GM18508 (cell line): ENCODE measurements around the gene GRIP2.

Experiments
- ATAC-seq: cut with Tn5 transposase; IDR thresholded peaks from one replicate; pipeline ENCODE4 v1.9.1; 2021; ENCODE audit warnings: moderate number of reproducible peaks; ENCODE audit not compliant: insufficient read depth, unreplicated experiment

GRIP2 gene

DNA sequence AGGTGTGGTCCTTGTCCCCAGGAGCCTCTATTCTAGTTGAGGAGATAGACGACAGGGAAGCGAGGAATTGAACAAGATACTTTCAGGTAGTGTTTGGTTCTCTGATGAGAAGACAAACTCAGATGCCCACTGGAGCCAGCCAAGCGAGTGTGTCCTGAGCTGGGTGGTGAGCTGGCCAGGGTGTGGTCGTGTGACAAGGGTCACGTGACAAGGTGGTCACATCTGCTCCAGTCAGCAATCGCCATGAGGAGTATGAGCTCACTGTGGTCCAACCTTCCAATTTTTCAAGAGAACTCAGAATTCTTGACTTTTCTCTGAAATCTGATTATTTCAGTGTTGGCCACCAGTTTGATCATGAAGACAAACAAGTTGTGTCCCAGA, 98.2 kb downstream of the GRIP2 start:
- ATAC-seq, result no peak

DNA sequence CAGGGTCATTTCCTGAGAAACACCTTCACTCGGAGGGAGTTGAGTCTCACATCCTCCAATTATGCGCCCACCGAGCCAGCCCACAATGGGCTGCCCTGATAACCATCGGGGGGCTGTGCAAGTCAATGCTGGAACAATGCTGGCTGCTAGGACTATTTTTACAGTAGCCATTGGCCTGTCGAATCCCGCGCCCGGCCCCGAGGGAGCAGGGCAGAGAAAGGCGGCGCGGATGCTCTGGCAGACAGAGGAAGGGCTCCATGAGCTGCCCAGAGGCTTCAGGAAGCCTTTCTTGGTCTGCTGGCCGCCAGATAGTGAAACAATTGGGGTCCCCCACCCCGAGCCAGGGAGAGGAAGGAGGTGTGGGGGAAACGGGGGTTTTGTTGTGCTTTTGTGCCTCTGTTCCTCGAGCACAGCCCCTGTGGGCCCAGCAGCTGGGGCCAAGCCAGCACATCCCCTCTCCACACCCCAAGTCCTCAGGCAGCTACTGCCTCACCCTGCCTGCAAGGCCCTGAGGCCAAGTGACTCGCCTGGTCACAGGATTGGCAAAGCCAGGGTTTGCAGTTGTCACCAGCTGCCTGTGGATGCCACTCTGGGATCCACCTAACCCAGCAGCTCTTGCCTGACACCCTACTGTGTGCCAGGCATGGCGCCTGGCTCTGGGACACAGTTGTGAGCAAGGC, 98.8 kb downstream of the GRIP2 start:
- no peak for ATAC-seq

DNA sequence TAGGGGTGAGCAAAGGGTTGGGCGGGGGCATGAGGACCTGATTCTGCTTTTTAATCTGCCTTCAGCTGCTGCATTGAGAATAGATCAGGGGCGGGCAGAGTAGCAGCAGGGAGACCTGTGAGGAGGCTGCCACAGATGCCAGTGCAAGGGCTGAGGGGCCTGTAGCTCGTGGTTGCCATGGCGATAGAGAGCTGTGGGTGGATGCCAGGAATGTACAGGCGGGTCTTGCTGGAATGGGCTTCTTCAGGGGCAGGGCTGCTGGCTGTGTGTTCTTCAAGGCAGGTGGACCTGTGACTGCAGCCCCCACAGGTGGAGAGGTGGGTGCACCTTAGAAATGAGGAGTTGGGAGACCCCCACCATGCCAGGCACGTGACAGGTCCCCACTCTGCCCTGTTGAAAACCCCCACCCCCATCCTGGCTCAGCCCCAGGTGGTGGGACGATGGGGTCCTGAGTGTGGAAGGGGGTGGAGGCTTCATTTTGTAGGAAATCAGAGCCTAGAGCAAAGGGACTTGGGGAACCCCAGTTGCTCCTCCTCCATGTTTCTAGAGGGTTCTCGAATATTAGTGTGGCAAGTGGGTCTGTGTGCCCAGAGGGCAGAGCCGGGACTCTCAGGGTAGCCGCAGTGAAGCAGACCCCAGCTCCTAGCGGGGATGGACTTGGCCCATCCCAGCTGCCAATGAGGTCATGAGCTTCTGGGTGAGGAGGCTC, 99.5 kb downstream of the GRIP2 start:
- ATAC-seq, result no peak

DNA sequence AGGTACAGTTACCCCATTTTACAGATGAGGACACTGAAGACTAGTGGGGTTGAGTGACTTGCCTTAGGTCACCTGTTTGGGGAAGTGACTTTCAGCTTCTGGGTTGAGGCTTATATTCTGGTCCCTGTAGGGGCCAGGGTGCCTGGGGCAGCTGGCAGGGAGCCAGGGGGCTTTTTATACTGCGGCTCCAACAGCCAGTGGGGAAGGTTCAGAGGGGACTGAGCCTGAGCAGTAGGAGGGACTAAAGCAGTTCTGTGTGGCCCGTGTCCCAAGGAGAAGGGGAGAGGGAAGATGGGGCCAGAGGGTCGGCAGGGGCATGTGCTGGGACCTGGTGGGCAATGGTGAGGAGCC, 100.0 kb downstream of the GRIP2 start:
- ATAC-seq, result no peak

DNA sequence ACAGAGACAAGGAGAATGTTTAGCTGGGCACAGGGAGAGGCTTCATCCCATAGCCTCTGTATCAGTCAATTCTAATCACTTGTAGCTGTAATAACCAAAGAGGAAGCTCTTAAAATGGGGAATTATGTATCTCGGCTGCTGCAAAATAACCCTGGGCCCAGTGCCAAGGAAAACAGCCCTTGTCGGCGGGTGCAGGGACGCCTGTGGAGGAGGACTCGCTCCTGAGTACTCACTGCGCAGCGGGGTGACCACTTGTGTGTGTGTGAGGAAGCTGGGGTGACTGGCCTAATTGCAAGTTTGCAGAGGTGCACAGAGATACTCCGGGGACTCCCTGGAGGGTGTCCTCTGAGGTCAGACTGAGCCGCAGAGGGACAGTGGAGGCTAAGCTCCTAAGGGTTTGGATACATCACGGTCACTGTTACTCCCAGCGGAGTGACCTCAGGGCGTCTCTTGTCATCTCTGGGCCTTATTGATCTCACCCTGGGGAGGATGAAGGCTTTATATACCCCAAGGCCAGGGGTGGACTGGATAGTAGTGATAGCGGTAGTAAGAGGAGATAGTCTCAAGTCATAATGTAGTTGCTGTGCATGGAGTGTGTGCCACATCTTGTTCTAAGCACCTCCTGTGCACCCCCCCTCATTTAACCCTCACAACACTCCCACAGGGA, 100.5 kb downstream of the GRIP2 start:
- no peak for ATAC-seq
